H1 (cell line): ENCODE results near the gene DDX18. TPM values are rescaled to one million over a fixed set of nuclear protein-coding genes. Genes with fewer than 3 reads are reported as not detected.

ENCODE experiments used
- CTCF ChIA-PET: fragments of 300-600 bp; sonication (Branson Sonifier 250); formaldehyde crosslinking; loops from one replicate; lab custom pipeline; 2021; ENCODE audit not compliant: partially characterized antibody; lab: Charles Lee
- POLR2A ChIA-PET: fragments of 300-600 bp; sonication (Branson Sonifier 250); formaldehyde crosslinking; loops from one replicate; lab custom pipeline; 2021; ENCODE audit warnings: inconsistent platforms; ENCODE audit not compliant: partially characterized antibody; lab: Charles Lee
- DNase-seq, 2 experiments: peaks; one replicate each; pipeline versions ENCODE4 v3.0.0 to v3.0.0-alpha.2; 2010 to 2022; ENCODE audit warnings: low spot score in 2 of 2, low read depth in 1 of 2, mixed read lengths in 1 of 2
- FAIRE-seq: peaks from 2 replicates; lab custom pipeline; 2011; peaks lifted over from hg19 to GRCh38; lab: Jason Lieb, UNC
- H2AFZ ChIP-seq: 2 replicates; pipeline ENCODE4 v1.8.1; 2012; ENCODE audit warnings: low read length, inconsistent platforms
- H2AK5ac ChIP-seq: 2 replicates; pipeline ENCODE4 v1.6.1; 2013; ENCODE audit warnings: low read depth, low read length
- H2BK120ac ChIP-seq: replicated peaks from 2 replicates; pipeline ENCODE3; 2013; ENCODE audit warnings: low read depth, low read length, inconsistent platforms
- H2BK12ac ChIP-seq: 2 replicates; pipeline ENCODE4 v1.6.1; 2013; ENCODE audit warnings: low read depth, low read length
- H2BK15ac ChIP-seq: 2 replicates; pipeline ENCODE4 v1.6.1; 2013; ENCODE audit warnings: low read length
- H2BK20ac ChIP-seq: 2 replicates; pipeline ENCODE4 v1.6.1; 2013; ENCODE audit warnings: low read length
- H2BK5ac ChIP-seq: 2 replicates; pipeline ENCODE4 v1.6.1; 2013; ENCODE audit warnings: low read depth, low read length
- H3K14ac ChIP-seq: 2 replicates; pipeline ENCODE4 v1.6.1; 2013; ENCODE audit warnings: inconsistent platforms; ENCODE audit not compliant: insufficient read length
- H3K18ac ChIP-seq: 2 replicates; pipeline ENCODE4 v1.6.1; 2013; ENCODE audit warnings: low read length; ENCODE audit errors: extremely low read depth
- H3K23ac ChIP-seq: 2 replicates; pipeline ENCODE4 v1.6.1; 2013; ENCODE audit warnings: inconsistent platforms; ENCODE audit not compliant: insufficient read length
- H3K23me2 ChIP-seq: 2 replicates; pipeline ENCODE4 v1.6.1; 2013; ENCODE audit warnings: low read depth, low read length
- H3K27ac ChIP-seq: 2 replicates; pipeline ENCODE4 v1.6.1; 2011; ENCODE audit warnings: low read depth, low read length, inconsistent platforms
- H3K27me3 ChIP-seq, 4 experiments: replicated peaks in 1 of 4; 1 replicate in 1 of 4; 2 replicates in 3 of 4; pipeline versions ENCODE4 v1.6.1 to v1.8.1; 2011 to 2013; ENCODE audit warnings: low read length in 3 of 4, mild to moderate bottlenecking in 3 of 4, inconsistent platforms in 2 of 4, mixed read lengths in 2 of 4, moderate library complexity in 1 of 4; ENCODE audit not compliant: control insufficient read depth in 3 of 4, insufficient read depth in 3 of 4; ENCODE audit errors: extremely low read depth in 1 of 4
- H3K36me3 ChIP-seq, 4 experiments: 2 replicates each; pipeline versions ENCODE4 v1.6.1 to v1.8.1; 2011 to 2013; ENCODE audit warnings: mild to moderate bottlenecking in 4 of 4, low read length in 3 of 4, moderate library complexity in 2 of 4, control low read depth in 1 of 4, inconsistent platforms in 1 of 4; ENCODE audit not compliant: insufficient read depth in 4 of 4, control insufficient read depth in 2 of 4
- H3K4ac ChIP-seq: replicated peaks from 2 replicates; pipeline ENCODE3; 2013; ENCODE audit warnings: low read length, low read depth, mixed read lengths, inconsistent platforms; ENCODE audit not compliant: insufficient read length
- H3K4me1 ChIP-seq, 4 experiments: replicated peaks in 1 of 4; 1 replicate in 1 of 4; 2 replicates in 3 of 4; pipeline versions ENCODE4 v1.6.1 to v1.8.1; 2011 to 2013; ENCODE audit warnings: low read length in 3 of 4, inconsistent platforms in 2 of 4, mixed read lengths in 1 of 4; ENCODE audit not compliant: insufficient read depth in 4 of 4, control insufficient read depth in 3 of 4
- H3K4me2 ChIP-seq, 2 experiments: 2 replicates each; pipeline versions ENCODE4 v1.6.1 to v1.8.1; 2011 to 2013; ENCODE audit warnings: low read depth in 2 of 2, low read length in 2 of 2, control low read depth in 1 of 2, inconsistent platforms in 1 of 2, mild to moderate bottlenecking in 1 of 2; ENCODE audit not compliant: insufficient read depth in 1 of 2
- H3K4me3 ChIP-seq, 4 experiments: fragments of 200-600, 300-600 bp in 1 of 4; sonication (generic), shearing (Covaris generic), sonication (Bioruptor Twin) in 1 of 4; 2 replicates each; pipeline versions ENCODE4 v1.5.1 to v1.8.1; 2011 to 2016; ENCODE audit warnings: low read length in 4 of 4, low read depth in 3 of 4, control low read depth in 2 of 4, inconsistent platforms in 2 of 4, mild to moderate bottlenecking in 2 of 4, mixed read lengths in 1 of 4, moderate library complexity in 1 of 4; ENCODE audit not compliant: insufficient read depth in 2 of 4; ENCODE audit errors: extremely low read depth in 1 of 4
- H3K56ac ChIP-seq: replicated peaks from 2 replicates; pipeline ENCODE3; 2013; ENCODE audit warnings: low read depth, mild to moderate bottlenecking, mixed read lengths, low read length, inconsistent platforms; ENCODE audit not compliant: insufficient read length
- H3K79me1 ChIP-seq: 2 replicates; pipeline ENCODE4 v1.6.1; 2013; ENCODE audit warnings: low read depth, low read length, control low read depth
- H3K79me2 ChIP-seq, 2 experiments: 2 replicates each; pipeline versions ENCODE4 v1.6.1 to v1.8.1; 2012 to 2013; ENCODE audit warnings: low read length in 2 of 2, mild to moderate bottlenecking in 2 of 2, inconsistent platforms in 1 of 2; ENCODE audit not compliant: insufficient read depth in 2 of 2, control insufficient read depth in 1 of 2
- H3K9ac ChIP-seq, 4 experiments: replicated peaks in 1 of 4; 1 replicate in 1 of 4; 2 replicates in 3 of 4; pipeline versions ENCODE4 v1.6.1 to v1.8.1; 2011 to 2013; ENCODE audit warnings: low read depth in 3 of 4, low read length in 3 of 4, control low read depth in 2 of 4, mild to moderate bottlenecking in 2 of 4, moderate library complexity in 2 of 4, inconsistent platforms in 1 of 4; ENCODE audit errors: extremely low read depth in 1 of 4
- H3K9me3 ChIP-seq, 2 experiments: 2 replicates each; pipeline versions ENCODE4 v1.6.1 to v1.8.1; 2012 to 2013; ENCODE audit warnings: mild to moderate bottlenecking in 2 of 2, moderate library complexity in 2 of 2, control low read depth in 1 of 2, inconsistent platforms in 1 of 2, low read depth in 1 of 2, low read length in 1 of 2, mixed read lengths in 1 of 2; ENCODE audit not compliant: insufficient read depth in 2 of 2
- H4K20me1 ChIP-seq, 2 experiments: replicated peaks in 1 of 2; 2 replicates each; pipeline versions ENCODE3 to v1.8.1; 2011 to 2013; ENCODE audit warnings: inconsistent platforms in 2 of 2, low read length in 2 of 2, mild to moderate bottlenecking in 1 of 2; ENCODE audit not compliant: insufficient read depth in 2 of 2, control insufficient read depth in 1 of 2
- H4K5ac ChIP-seq: 2 replicates; pipeline ENCODE4 v1.6.1; 2013; ENCODE audit warnings: low read length, low read depth, mixed read lengths, inconsistent platforms; ENCODE audit not compliant: insufficient read length
- H4K8ac ChIP-seq: 2 replicates; pipeline ENCODE4 v1.8.0; 2013; ENCODE audit warnings: mild to moderate bottlenecking, moderate library complexity, low read length, inconsistent platforms; ENCODE audit not compliant: insufficient read depth; ENCODE audit errors: extremely low read depth
- H4K91ac ChIP-seq: replicated peaks from 2 replicates; pipeline ENCODE3; 2013; ENCODE audit warnings: low read length, mixed read lengths, inconsistent platforms; ENCODE audit not compliant: insufficient read length
- WGBS, 2 experiments: shearing (Covaris generic) in 1 of 2; methylation state at CpG; one replicate each; pipeline versions ENCODE4 v1.1.6 to v1.1.7; 2013 to 2015; ENCODE audit warnings: low lambda C conversion rate in 2 of 2, mixed read lengths in 2 of 2, inconsistent platforms in 1 of 2, low coverage in 1 of 2, missing lambda C conversion rate in 1 of 2; ENCODE audit not compliant: insufficient replicate concordance in 2 of 2, insufficient coverage in 1 of 2, insufficient read length in 1 of 2; ENCODE audit errors: extremely low coverage in 1 of 2, missing lambda C conversion rate in 1 of 2; 5-methylcytosine and 5-hydroxymethylcytosine counted together
- polyA plus RNA-seq, 7 experiments: library from polyadenylated mRNA; depleted of rRNA in 3 of 7; stranded (reverse) in 5 of 7; unstranded in 2 of 7; fragments of >200 nt in 5 of 7; fragments of 200-250 nt in 2 of 7; gene quantifications; 1 replicate in 5 of 7; 2 replicates in 1 of 7; 4 replicates in 1 of 7; pipeline versions ENCODE4 v1.2.1 to v1.2.3, GENCODE V29; 2011 to 2013; ENCODE audit warnings: missing spikeins in 2 of 7, mixed read lengths in 2 of 7
- total RNA-seq: library from RNA; stranded (reverse); fragmentation: NEBNext Ultra II Directional; extraction: Animal tissue kit (Norgen Biotek cat#: 25700); gene quantifications from 2 replicates; pipeline ENCODE4 v1.2.1, GENCODE V29; 2021
- TF ChIP-seq, protein P1 (sequence below): IDR thresholded peaks from 2 replicates; pipeline ENCODE4 v1.6.1; 2011; ENCODE audit warnings: low read length, improper control_type of control experiment

The DDX18 gene
- total and polyA plus RNA-seq, 2 of the 8 experiments (the other 6 are each of a cell fraction or from before 2014, with no cell fraction given): 31.3 to 119 TPM

DNA sequence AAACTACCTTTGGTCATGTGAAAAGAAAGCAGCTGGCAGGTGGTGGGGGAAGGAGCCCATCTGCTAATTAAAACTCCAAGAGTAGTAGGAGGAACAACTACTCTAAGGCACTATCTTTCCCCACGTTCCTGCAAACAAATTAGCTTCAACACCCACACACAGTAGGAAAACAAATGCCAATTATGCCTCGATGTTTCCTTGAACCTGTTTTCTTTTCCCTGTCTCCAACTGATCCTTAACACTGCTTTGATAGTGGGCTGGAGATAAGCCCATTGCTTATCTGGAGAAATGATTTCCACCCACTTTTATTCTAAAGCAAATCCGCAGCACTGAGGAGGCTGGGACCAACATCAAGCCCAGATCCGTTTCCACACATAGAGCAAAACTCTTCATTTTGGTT is 36.0 kb downstream of the DDX18 start:
- H3K4me2 ChIP-seq: peak overlapping the region; percentile 53 to 55
- no peak overlapping the region for H2BK120ac ChIP-seq
- peak overlapping the region in 1 of 4 experiments; percentile 46; a peak in 1 of 8 replicates for H3K4me3 ChIP-seq
- FAIRE-seq (no peak), DNase-seq (peak in 1 of 2 experiments; percentile 39)
- H3K4ac ChIP-seq: no peak overlapping the region
- H2AFZ ChIP-seq: peak overlapping the region; percentile 73
- no peaks in the 10 kb centered on the region for H4K20me1 ChIP-seq
- H3K56ac ChIP-seq: no peak overlapping the region
- H3K79me2 ChIP-seq: no peaks in the 10 kb centered on the region
- POLR2A ChIA-PET: interaction anchor here (0.9 to 2.4 kb wide), 5 partner anchors 8 to 16 kb away, joined by 3 to 24 read pairs (median 6); no protein-coding TSS in a partner anchor
- TF ChIP-seq, protein P1, sequence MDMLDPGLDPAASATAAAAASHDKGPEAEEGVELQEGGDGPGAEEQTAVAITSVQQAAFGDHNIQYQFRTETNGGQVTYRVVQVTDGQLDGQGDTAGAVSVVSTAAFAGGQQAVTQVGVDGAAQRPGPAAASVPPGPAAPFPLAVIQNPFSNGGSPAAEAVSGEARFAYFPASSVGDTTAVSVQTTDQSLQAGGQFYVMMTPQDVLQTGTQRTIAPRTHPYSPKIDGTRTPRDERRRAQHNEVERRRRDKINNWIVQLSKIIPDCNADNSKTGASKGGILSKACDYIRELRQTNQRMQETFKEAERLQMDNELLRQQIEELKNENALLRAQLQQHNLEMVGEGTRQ: no peak
- H4K5ac ChIP-seq: no peak overlapping the region
- CTCF ChIA-PET: interaction anchor here (1.7 to 4.7 kb wide), 3 partner anchors 8 to 117 kb away, joined by 5 to 19 read pairs (median 14); no protein-coding TSS in a partner anchor
- no peak overlapping the region for H2BK15ac ChIP-seq
- H2BK20ac ChIP-seq: no peak overlapping the region
- H3K14ac ChIP-seq: no peak overlapping the region
- H3K23me2 ChIP-seq: no peaks in the 10 kb centered on the region
- peaks cover 3 to 6% of the 10 kb centered on the region in 2 experiments; a peak in 1 of 4 replicates for H3K9me3 ChIP-seq
- H2BK5ac ChIP-seq: no peak overlapping the region
- H3K9ac ChIP-seq: no peak overlapping the region
- no peak overlapping the region for H3K18ac ChIP-seq
- H3K36me3 ChIP-seq: no peaks in the 10 kb centered on the region
- no peak overlapping the region for H2BK12ac ChIP-seq
- no peak overlapping the region for H3K23ac ChIP-seq
- WGBS, 2 experiments: 41% methylated on average over 4 of the region's 4 CpGs; no CpG with 5 or more reads in 1 of the 2 experiments
- no peak overlapping the region for H4K91ac ChIP-seq
- H3K27ac ChIP-seq: no peak overlapping the region
- H4K8ac ChIP-seq: no peak overlapping the region
- H2AK5ac ChIP-seq: no peak overlapping the region
- H3K4me1 ChIP-seq: peaks cover 0 to 11% (median 4%) of the 10 kb centered on the region in 4 experiments; a peak in 6 of 7 replicates
- no peaks in the 10 kb centered on the region for H3K27me3 ChIP-seq
- no peaks in the 10 kb centered on the region for H3K79me1 ChIP-seq
